ENCODE measurements around the gene WSCD1.

WSCD1 gene

GRCh38 chr17:6162892-6163291 lies 92.7 kb downstream of the WSCD1 start:
- TF ChIP-seq, protein P1, sequence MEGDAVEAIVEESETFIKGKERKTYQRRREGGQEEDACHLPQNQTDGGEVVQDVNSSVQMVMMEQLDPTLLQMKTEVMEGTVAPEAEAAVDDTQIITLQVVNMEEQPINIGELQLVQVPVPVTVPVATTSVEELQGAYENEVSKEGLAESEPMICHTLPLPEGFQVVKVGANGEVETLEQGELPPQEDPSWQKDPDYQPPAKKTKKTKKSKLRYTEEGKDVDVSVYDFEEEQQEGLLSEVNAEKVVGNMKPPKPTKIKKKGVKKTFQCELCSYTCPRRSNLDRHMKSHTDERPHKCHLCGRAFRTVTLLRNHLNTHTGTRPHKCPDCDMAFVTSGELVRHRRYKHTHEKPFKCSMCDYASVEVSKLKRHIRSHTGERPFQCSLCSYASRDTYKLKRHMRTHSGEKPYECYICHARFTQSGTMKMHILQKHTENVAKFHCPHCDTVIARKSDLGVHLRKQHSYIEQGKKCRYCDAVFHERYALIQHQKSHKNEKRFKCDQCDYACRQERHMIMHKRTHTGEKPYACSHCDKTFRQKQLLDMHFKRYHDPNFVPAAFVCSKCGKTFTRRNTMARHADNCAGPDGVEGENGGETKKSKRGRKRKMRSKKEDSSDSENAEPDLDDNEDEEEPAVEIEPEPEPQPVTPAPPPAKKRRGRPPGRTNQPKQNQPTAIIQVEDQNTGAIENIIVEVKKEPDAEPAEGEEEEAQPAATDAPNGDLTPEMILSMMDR (IDR thresholded peaks at IDR 0.05; ENCODE audit: low read depth, low read length): no peak
- DNase-seq (ENCODE audit: extremely low read depth, low read depth): no peak

GRCh38 chr17:6163612-6164333 lies 93.6 kb downstream of the WSCD1 start:
- DNase-seq (ENCODE audit: extremely low read depth, low read depth): no peak
- TF ChIP-seq, protein P1 (IDR thresholded peaks at IDR 0.05; ENCODE audit: low read depth, low read length): no peak

DNA sequence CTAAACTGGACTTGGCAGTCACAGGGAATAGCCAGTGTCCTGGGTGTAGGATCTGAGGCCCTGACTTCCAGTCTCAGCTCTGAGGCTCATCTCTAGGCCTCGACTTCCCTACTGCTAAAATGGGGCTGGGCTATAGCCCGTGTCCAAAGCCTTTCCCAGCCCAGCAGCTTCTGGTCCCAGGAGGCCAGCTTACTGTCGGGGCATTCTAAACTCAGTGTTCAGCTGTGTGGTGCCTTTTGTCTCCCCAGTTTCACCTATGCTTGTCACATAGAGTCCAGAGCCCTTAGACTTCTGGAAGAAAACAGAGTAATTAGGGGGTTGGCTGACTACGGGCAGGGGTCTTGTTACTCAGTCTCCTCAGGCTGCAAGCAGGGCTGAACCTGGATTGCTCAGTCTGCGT lies 94.8 kb downstream of the WSCD1 start:
- TF ChIP-seq, protein P1 (IDR thresholded peaks at IDR 0.05; ENCODE audit: low read depth, low read length): no peak
- no peak for DNase-seq (ENCODE audit: extremely low read depth, low read depth)

GRCh38 chr17:6165806-6166205 lies 95.6 kb downstream of the WSCD1 start:
- TF ChIP-seq, protein P1 (IDR thresholded peaks at IDR 0.05; ENCODE audit: low read depth, low read length): no peak
- no peak for DNase-seq (ENCODE audit: extremely low read depth, low read depth)

GRCh38 chr17:6166492-6167179 lies 96.5 kb downstream of the WSCD1 start:
- DNase-seq (ENCODE audit: extremely low read depth, low read depth): no peak
- TF ChIP-seq, protein P1 (IDR thresholded peaks at IDR 0.05; ENCODE audit: low read depth, low read length): no peak

GRCh38 chr17:6168296-6168695 lies 98.1 kb downstream of the WSCD1 start:
- TF ChIP-seq, protein P1 (IDR thresholded peaks at IDR 0.05; ENCODE audit: low read depth, low read length): no peak
- no peak for DNase-seq (ENCODE audit: extremely low read depth, low read depth)

DNA sequence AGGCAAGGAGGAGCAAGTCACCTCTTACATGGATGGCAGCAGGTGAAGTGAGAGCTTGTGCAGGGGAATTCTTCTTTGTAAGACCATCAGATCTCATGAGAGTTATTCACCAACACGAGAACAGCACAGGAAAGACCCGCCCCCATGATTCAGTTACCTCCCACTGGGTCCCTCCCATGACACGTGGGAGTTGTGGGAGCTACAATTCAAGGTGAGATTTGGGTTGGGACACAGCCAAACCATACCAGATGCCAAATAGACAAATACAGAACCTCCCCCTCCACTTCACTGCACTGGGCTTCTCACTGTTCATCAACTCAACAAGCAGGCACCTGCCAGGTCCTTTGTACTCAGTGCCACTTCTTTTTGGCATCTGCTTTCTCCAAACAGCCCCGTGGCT lies 100.2 kb downstream of the WSCD1 start:
- TF ChIP-seq, protein P1 (IDR thresholded peaks at IDR 0.05; ENCODE audit: low read depth, low read length): no peak
- no peak for DNase-seq (ENCODE audit: extremely low read depth, low read depth)
